Liver (tissue), 9 donors: ENCODE data around the gene CLDN8. TPM values are rescaled to one million over a fixed set of nuclear protein-coding genes. Genes with fewer than 3 reads are reported as not detected.

ENCODE experiments used
- DNase-seq: peaks from one replicate; pipeline ENCODE4 v3.0.0-alpha.2; 2017; ENCODE audit warnings: low spot score
- H3K27ac ChIP-seq, 2 donors: one replicate each; pipeline ENCODE4 v1.7.0; 2013; ENCODE audit warnings: inconsistent platforms in 2 of 2, low read length in 2 of 2, control low read depth in 1 of 2, low read depth in 1 of 2, mild to moderate bottlenecking in 1 of 2
- H3K27me3 ChIP-seq, 4 donors: one replicate each; pipeline versions ENCODE4 v1.6.1 to v1.7.0; 2013; ENCODE audit warnings: low read length in 3 of 4, inconsistent platforms in 1 of 4, mild to moderate bottlenecking in 1 of 4, moderate library complexity in 1 of 4; ENCODE audit not compliant: control insufficient read depth in 4 of 4, insufficient read depth in 4 of 4
- H3K36me3 ChIP-seq, 4 donors: one replicate each; pipeline versions ENCODE4 v1.6.1 to v1.7.0; 2013; ENCODE audit warnings: low read length in 3 of 4, mild to moderate bottlenecking in 3 of 4, low read depth in 1 of 4, moderate library complexity in 1 of 4; ENCODE audit not compliant: control insufficient read depth in 4 of 4, insufficient read depth in 3 of 4
- H3K4me1 ChIP-seq, 4 donors: one replicate each; pipeline versions ENCODE4 v1.6.1 to v1.7.0; 2013; ENCODE audit warnings: low read length in 3 of 4, mild to moderate bottlenecking in 3 of 4, moderate library complexity in 1 of 4; ENCODE audit not compliant: control insufficient read depth in 4 of 4, insufficient read depth in 4 of 4
- H3K4me3 ChIP-seq, 3 donors: one replicate each; pipeline versions ENCODE4 v1.6.1 to v1.7.0; 2013; ENCODE audit warnings: low read length in 3 of 3, control low read depth in 1 of 3, low read depth in 1 of 3, mild to moderate bottlenecking in 1 of 3
- H3K9ac ChIP-seq, 2 donors: one replicate each; pipeline ENCODE4 v1.7.0; 2013; ENCODE audit warnings: low read length in 2 of 2, mild to moderate bottlenecking in 2 of 2, moderate library complexity in 2 of 2, control low read depth in 1 of 2, low read depth in 1 of 2
- H3K9me3 ChIP-seq, 4 donors: one replicate each; pipeline versions ENCODE4 v1.6.1 to v1.7.0; 2013; ENCODE audit warnings: low read length in 3 of 4; ENCODE audit not compliant: control insufficient read depth in 4 of 4
- EGR1 ChIP-seq, 2 donors: IDR thresholded peaks; 2 replicates each; pipeline ENCODE4 v1.6.1; 2016 to 2018; ENCODE audit warnings: antibody characterized with exemption in 2 of 2, low read depth in 2 of 2
- FOXA1 ChIP-seq: IDR thresholded peaks from 2 replicates; pipeline ENCODE4 v1.6.1; 2016; ENCODE audit warnings: antibody characterized with exemption
- GABPA ChIP-seq, 2 donors: IDR thresholded peaks in 1 of 2; conservative IDR thresholded peaks in 1 of 2; 2 replicates each; pipeline ENCODE4 v1.6.1; 2016; ENCODE audit warnings: antibody characterized with exemption in 2 of 2, mild to moderate bottlenecking in 1 of 2, moderate library complexity in 1 of 2
- HNF4A ChIP-seq, 2 donors: conservative IDR thresholded peaks; 2 replicates each; pipeline ENCODE4 v1.6.1; 2016; ENCODE audit warnings: antibody characterized with exemption in 2 of 2, mild to moderate bottlenecking in 2 of 2
- HNF4G ChIP-seq: IDR thresholded peaks from 2 replicates; pipeline ENCODE4 v1.6.1; 2016; ENCODE audit warnings: antibody characterized with exemption
- NR2F2 ChIP-seq: IDR thresholded peaks from 2 replicates; pipeline ENCODE4 v1.6.1; 2016; ENCODE audit warnings: antibody characterized with exemption
- RXRA ChIP-seq, 2 donors: IDR thresholded peaks; 2 replicates each; pipeline ENCODE4 v1.6.1; 2017 to 2018; ENCODE audit warnings: antibody characterized with exemption in 2 of 2, mild to moderate bottlenecking in 1 of 2
- SP1 ChIP-seq: IDR thresholded peaks from 2 replicates; pipeline ENCODE4 v1.6.1; 2018; ENCODE audit warnings: antibody characterized with exemption, mild to moderate bottlenecking
- TAF1 ChIP-seq: conservative IDR thresholded peaks from 2 replicates; pipeline ENCODE4 v1.6.1; 2016; ENCODE audit warnings: antibody characterized with exemption, mild to moderate bottlenecking
- WGBS: extraction: QIAGEN DNeasy Blood & Tissue Kit; methylation state at CpG from one replicate; pipeline ENCODE4 v1.1.7; 2013; 5-methylcytosine and 5-hydroxymethylcytosine counted together
- polyA plus RNA-seq, 2 donors: library from polyadenylated mRNA; stranded (reverse) in 1 of 2; unstranded in 1 of 2; fragments of 200-250 nt in 1 of 2; fragments of >200 nt in 1 of 2; fragmentation: Nextera tagmentation in 1 of 2; extraction: Ambion mirVana in 1 of 2; gene quantifications; one replicate each; pipeline versions ENCODE4 v1.2.1 to v1.2.3, GENCODE V29; 2013 to 2015
- total RNA-seq, 2 donors: library from RNA; depleted of rRNA; stranded (reverse); fragments of >200 nt; gene quantifications; one replicate each; pipeline ENCODE4 v1.2.3, GENCODE V29; 2014
- TF ChIP-seq, protein P1 (sequence below): IDR thresholded peaks from 2 replicates; pipeline ENCODE4 v1.6.1; 2016; ENCODE audit warnings: antibody characterized with exemption, mild to moderate bottlenecking
- TF ChIP-seq, protein P2 (sequence below): IDR thresholded peaks from 2 replicates; pipeline ENCODE4 v1.6.1; 2016; ENCODE audit warnings: antibody characterized with exemption
- TF ChIP-seq, protein P3 (sequence below): IDR thresholded peaks from 2 replicates; pipeline ENCODE4 v1.6.1; 2016; ENCODE audit warnings: antibody characterized with exemption
- donor health status: healthy.
- donor health status: healthy.
- donor health status: healthy.
- donor health status: healthy.
- donor health status: healthy.

Gene CLDN8
- total and polyA plus RNA-seq, 4 donors, result 0.10 TPM; not detected in 3

DNA sequence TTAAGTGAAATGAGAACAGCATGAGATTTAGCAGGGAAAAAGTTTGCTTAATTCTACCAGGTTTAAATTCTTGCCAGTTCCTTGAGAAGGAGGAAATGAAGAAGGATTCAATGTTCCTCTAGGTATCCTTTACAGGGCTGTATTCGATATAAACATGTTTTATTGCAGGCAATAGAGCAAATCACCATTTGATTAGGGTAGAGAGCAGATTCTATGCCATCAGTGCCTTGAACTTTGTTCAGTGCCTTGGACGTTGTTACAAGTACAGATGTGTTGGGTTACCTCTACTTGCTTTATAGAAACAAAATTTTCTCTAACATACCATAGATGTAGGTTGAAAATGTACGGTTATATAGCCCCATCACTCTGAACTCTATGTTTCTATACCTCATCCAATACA, 18.2 kb upstream of the CLDN8 start:
- no peaks in the 10 kb centered on the region for H3K4me1 ChIP-seq
- no peaks in the 10 kb centered on the region for H3K9me3 ChIP-seq
- H3K4me3 ChIP-seq, result no peak overlapping the region
- H3K9ac ChIP-seq, result no peak overlapping the region
- no peaks in the 10 kb centered on the region for H3K36me3 ChIP-seq
- no peak for DNase-seq
- TF ChIP-seq FOXA1, result no peak
- TF ChIP-seq, protein P1, sequence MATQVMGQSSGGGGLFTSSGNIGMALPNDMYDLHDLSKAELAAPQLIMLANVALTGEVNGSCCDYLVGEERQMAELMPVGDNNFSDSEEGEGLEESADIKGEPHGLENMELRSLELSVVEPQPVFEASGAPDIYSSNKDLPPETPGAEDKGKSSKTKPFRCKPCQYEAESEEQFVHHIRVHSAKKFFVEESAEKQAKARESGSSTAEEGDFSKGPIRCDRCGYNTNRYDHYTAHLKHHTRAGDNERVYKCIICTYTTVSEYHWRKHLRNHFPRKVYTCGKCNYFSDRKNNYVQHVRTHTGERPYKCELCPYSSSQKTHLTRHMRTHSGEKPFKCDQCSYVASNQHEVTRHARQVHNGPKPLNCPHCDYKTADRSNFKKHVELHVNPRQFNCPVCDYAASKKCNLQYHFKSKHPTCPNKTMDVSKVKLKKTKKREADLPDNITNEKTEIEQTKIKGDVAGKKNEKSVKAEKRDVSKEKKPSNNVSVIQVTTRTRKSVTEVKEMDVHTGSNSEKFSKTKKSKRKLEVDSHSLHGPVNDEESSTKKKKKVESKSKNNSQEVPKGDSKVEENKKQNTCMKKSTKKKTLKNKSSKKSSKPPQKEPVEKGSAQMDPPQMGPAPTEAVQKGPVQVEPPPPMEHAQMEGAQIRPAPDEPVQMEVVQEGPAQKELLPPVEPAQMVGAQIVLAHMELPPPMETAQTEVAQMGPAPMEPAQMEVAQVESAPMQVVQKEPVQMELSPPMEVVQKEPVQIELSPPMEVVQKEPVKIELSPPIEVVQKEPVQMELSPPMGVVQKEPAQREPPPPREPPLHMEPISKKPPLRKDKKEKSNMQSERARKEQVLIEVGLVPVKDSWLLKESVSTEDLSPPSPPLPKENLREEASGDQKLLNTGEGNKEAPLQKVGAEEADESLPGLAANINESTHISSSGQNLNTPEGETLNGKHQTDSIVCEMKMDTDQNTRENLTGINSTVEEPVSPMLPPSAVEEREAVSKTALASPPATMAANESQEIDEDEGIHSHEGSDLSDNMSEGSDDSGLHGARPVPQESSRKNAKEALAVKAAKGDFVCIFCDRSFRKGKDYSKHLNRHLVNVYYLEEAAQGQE, result no peak
- no peak for TF ChIP-seq EGR1 (IDR thresholded peaks at IDR 0.05; ENCODE audit: low read depth in 2 of 2)
- no peak for TF ChIP-seq NR2F2
- TF ChIP-seq, protein P2, sequence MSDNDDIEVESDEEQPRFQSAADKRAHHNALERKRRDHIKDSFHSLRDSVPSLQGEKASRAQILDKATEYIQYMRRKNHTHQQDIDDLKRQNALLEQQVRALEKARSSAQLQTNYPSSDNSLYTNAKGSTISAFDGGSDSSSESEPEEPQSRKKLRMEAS, result no peak
- H3K27ac ChIP-seq, result no peak overlapping the region
- H3K27me3 ChIP-seq, result no peaks in the 10 kb centered on the region
- 54% methylated on average over 3 of the region's 3 CpGs for WGBS

DNA sequence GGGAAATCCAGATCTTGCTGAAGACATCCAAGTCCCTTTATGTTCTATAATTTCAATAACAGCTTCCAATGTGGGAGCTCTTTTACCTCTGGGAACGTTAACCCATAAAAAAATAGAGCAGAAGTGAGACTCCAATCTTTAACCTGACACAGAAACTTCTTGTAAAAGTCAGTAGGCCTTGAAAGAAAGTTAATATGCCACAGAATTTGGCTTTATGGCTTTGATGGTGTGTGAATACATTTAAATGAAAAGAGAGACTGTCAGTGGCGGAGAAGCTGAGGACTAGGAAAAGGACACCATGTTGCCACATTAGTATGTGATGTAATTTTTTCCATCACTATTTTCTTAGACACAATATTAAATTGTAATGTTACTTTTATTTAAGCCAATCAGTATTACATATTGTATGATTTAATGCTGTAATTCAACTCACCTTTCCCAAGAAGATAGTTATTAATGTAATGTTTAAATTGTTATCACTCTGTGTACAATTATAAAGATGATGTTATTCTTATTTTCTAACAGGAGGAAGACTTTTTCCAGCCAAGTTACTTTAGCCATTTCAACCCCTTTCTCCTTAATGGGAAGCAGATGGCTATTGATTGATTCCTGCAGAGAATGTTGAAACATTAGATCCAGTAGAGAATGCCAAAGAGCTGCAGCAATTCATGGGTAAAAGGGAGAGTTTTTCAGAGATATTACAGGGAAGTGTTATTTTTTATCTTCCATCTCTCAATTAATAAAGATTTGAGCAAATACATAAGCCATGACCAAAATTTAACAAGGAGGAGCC, 17.5 kb upstream of the CLDN8 start:
- H3K36me3 ChIP-seq, result no peaks in the 10 kb centered on the region
- WGBS, result 65% methylated on average over 2 of the region's 2 CpGs
- no peaks in the 10 kb centered on the region for H3K4me1 ChIP-seq
- no peak overlapping the region for H3K27ac ChIP-seq
- no peak for TF ChIP-seq GABPA (IDR thresholded peaks at IDR 0.05 in 1 of 2, conservative IDR thresholded peaks at IDR 0.05 in 1 of 2)
- no peak for TF ChIP-seq SP1
- TF ChIP-seq, protein P3, sequence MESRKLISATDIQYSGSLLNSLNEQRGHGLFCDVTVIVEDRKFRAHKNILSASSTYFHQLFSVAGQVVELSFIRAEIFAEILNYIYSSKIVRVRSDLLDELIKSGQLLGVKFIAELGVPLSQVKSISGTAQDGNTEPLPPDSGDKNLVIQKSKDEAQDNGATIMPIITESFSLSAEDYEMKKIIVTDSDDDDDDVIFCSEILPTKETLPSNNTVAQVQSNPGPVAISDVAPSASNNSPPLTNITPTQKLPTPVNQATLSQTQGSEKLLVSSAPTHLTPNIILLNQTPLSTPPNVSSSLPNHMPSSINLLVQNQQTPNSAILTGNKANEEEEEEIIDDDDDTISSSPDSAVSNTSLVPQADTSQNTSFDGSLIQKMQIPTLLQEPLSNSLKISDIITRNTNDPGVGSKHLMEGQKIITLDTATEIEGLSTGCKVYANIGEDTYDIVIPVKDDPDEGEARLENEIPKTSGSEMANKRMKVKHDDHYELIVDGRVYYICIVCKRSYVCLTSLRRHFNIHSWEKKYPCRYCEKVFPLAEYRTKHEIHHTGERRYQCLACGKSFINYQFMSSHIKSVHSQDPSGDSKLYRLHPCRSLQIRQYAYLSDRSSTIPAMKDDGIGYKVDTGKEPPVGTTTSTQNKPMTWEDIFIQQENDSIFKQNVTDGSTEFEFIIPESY, result no peak
- no peak for TF ChIP-seq EGR1 (IDR thresholded peaks at IDR 0.05; ENCODE audit: low read depth in 2 of 2)
- TF ChIP-seq, protein P2, result no peak
- TF ChIP-seq HNF4G, result no peak
- no peak for TF ChIP-seq TAF1
- TF ChIP-seq HNF4A (conservative IDR thresholded peaks at IDR 0.05), result no peak
- no peak for TF ChIP-seq RXRA (IDR thresholded peaks at IDR 0.05)
- H3K9ac ChIP-seq, result no peak overlapping the region
- H3K9me3 ChIP-seq, result no peaks in the 10 kb centered on the region
- no peaks in the 10 kb centered on the region for H3K27me3 ChIP-seq
- no peak for DNase-seq
- no peak overlapping the region for H3K4me3 ChIP-seq
